HEK293 (cell line): Measurements from ENCODE around the gene SHANK2.

Source experiments
- CTCF ChIA-PET: fragments of 350-600 bp; formaldehyde crosslinking; extraction: SDS; loops from one replicate; lab custom pipeline; 2021; ENCODE audit warnings: antibody characterized with exemption; lab: Yijun Ruan, JAX
- POLR2A ChIA-PET: fragments of 300-600 bp; formaldehyde crosslinking; extraction: SDS; loops from one replicate; lab custom pipeline; 2020; ENCODE audit warnings: antibody characterized with exemption, inconsistent platforms; lab: Yijun Ruan, JAX
- H3K27ac ChIP-seq: fragments of 200-500 bp; sonication (Bioruptor generic); 2 replicates; pipeline ENCODE4 v1.5.1; 2014; ENCODE audit warnings: low read depth, low read length, control low read depth, inconsistent platforms; ENCODE audit errors: extremely low read depth
- H3K36me3 ChIP-seq, 2 experiments: fragments of 200-500 bp in 1 of 2; sonication (Bioruptor generic) in 1 of 2; 1 replicate in 1 of 2; 2 replicates in 1 of 2; pipeline ENCODE4 v1.5.1; 2014 to 2017; ENCODE audit warnings: inconsistent platforms in 2 of 2, low read length in 2 of 2; ENCODE audit not compliant: control insufficient read depth in 2 of 2, insufficient read depth in 1 of 2
- H3K4me1 ChIP-seq: fragments of 200-500 bp; sonication (Bioruptor generic); 2 replicates; pipeline ENCODE4 v1.5.1; 2014; ENCODE audit warnings: mild to moderate bottlenecking, low read length, inconsistent platforms; ENCODE audit not compliant: control insufficient read depth, insufficient read depth
- H3K4me3 ChIP-seq: 2 replicates; pipeline ENCODE4 v1.5.1; 2011; ENCODE audit warnings: low read depth, mild to moderate bottlenecking, control low read depth, low read length, moderate library complexity
- H3K9me3 ChIP-seq: fragments of 200-500 bp; sonication (Bioruptor generic); 2 replicates; pipeline ENCODE4 v1.5.1; 2014; ENCODE audit warnings: low read depth, low read length, inconsistent platforms; ENCODE audit not compliant: control insufficient read depth, insufficient read depth
- FEZF1 ChIP-seq: fragments of 450-650 bp; formaldehyde crosslinking; IDR thresholded peaks from 2 replicates; pipeline ENCODE4 v1.5.1; 2016; ENCODE audit warnings: missing biosample characterization, missing genetic modification characterization
- GLIS1 ChIP-seq: fragments of 450-650 bp; formaldehyde crosslinking; IDR thresholded peaks from 2 replicates; pipeline ENCODE4 v1.5.1; 2016; ENCODE audit warnings: missing biosample characterization, missing genetic modification characterization
- KLF7 ChIP-seq: fragments of 450-650 bp; formaldehyde crosslinking; IDR thresholded peaks from 2 replicates; pipeline ENCODE4 v1.5.1; 2016; ENCODE audit warnings: missing biosample characterization, missing genetic modification characterization, borderline replicate concordance
- OVOL3 ChIP-seq: fragments of 450-650 bp; formaldehyde crosslinking; IDR thresholded peaks from 2 replicates; pipeline ENCODE4 v1.5.1; 2016; ENCODE audit warnings: missing biosample characterization, missing genetic modification characterization
- SALL2 ChIP-seq: fragments of 450-650 bp; formaldehyde crosslinking; IDR thresholded peaks from 2 replicates; pipeline ENCODE4 v1.5.0; 2017; ENCODE audit warnings: missing biosample characterization, mild to moderate bottlenecking, missing genetic modification characterization, borderline replicate concordance
- SP2 ChIP-seq: fragments of 450-650 bp; formaldehyde crosslinking; IDR thresholded peaks from 2 replicates; pipeline ENCODE4 v1.5.1; 2016; ENCODE audit warnings: missing biosample characterization, missing genetic modification characterization
- SP3 ChIP-seq: fragments of 450-650 bp; formaldehyde crosslinking; IDR thresholded peaks from 2 replicates; pipeline ENCODE4 v1.5.1; 2016; ENCODE audit warnings: missing biosample characterization, missing genetic modification characterization
- YY2 ChIP-seq: fragments of 450-650 bp; formaldehyde crosslinking; IDR thresholded peaks from 2 replicates; pipeline ENCODE4 v1.5.1; 2016; ENCODE audit warnings: missing biosample characterization, missing genetic modification characterization
- ZBTB48 ChIP-seq: fragments of 450-650 bp; formaldehyde crosslinking; IDR thresholded peaks from 2 replicates; pipeline ENCODE4 v1.5.1; 2016; ENCODE audit warnings: missing biosample characterization, missing genetic modification characterization
- ZNF112 ChIP-seq: fragments of 450-650 bp; formaldehyde crosslinking; IDR thresholded peaks from 2 replicates; pipeline ENCODE4 v1.5.0; 2017; ENCODE audit warnings: missing biosample characterization, missing genetic modification characterization
- ZNF302 ChIP-seq: fragments of 450-650 bp; formaldehyde crosslinking; IDR thresholded peaks from 2 replicates; pipeline ENCODE4 v1.5.1; 2016; ENCODE audit warnings: missing biosample characterization, missing genetic modification characterization, low read depth
- ZNF394 ChIP-seq: fragments of 450-650 bp; formaldehyde crosslinking; IDR thresholded peaks from 2 replicates; pipeline ENCODE4 v1.5.1; 2016; ENCODE audit warnings: missing biosample characterization, missing genetic modification characterization, mild to moderate bottlenecking, moderate library complexity, borderline replicate concordance
- ZNF513 ChIP-seq: fragments of 450-650 bp; IDR thresholded peaks from 2 replicates; pipeline ENCODE4 v1.5.1; 2018; ENCODE audit warnings: missing biosample characterization, missing genetic modification characterization
- ZNF544 ChIP-seq: fragments of 450-650 bp; formaldehyde crosslinking; IDR thresholded peaks from 2 replicates; pipeline ENCODE4 v1.5.0; 2017; ENCODE audit warnings: missing biosample characterization, missing genetic modification characterization
- ZNF596 ChIP-seq: fragments of 450-650 bp; IDR thresholded peaks from 2 replicates; pipeline ENCODE4 v1.5.0; 2018; ENCODE audit warnings: missing biosample characterization, mild to moderate bottlenecking, missing genetic modification characterization, moderate library complexity
- ZNF610 ChIP-seq: fragments of 450-650 bp; formaldehyde crosslinking; IDR thresholded peaks from 2 replicates; pipeline ENCODE4 v1.5.1; 2016; ENCODE audit warnings: missing biosample characterization, missing genetic modification characterization, borderline replicate concordance
- ZNF623 ChIP-seq: fragments of 450-650 bp; formaldehyde crosslinking; IDR thresholded peaks from 2 replicates; pipeline ENCODE4 v1.5.1; 2016; ENCODE audit warnings: missing biosample characterization, missing genetic modification characterization
- ZNF624 ChIP-seq: fragments of 450-650 bp; formaldehyde crosslinking; IDR thresholded peaks from 2 replicates; pipeline ENCODE4 v1.5.1; 2017; ENCODE audit warnings: missing biosample characterization, missing genetic modification characterization
- ZNF791 ChIP-seq: fragments of 450-650 bp; formaldehyde crosslinking; IDR thresholded peaks from 2 replicates; pipeline ENCODE4 v1.5.1; 2016; ENCODE audit warnings: missing biosample characterization, missing genetic modification characterization
- TF ChIP-seq, protein P1 (sequence below): fragments of 450-650 bp; formaldehyde crosslinking; IDR thresholded peaks from 2 replicates; pipeline ENCODE4 v1.5.1; 2016; ENCODE audit warnings: missing biosample characterization, missing genetic modification characterization

The SHANK2 gene

DNA sequence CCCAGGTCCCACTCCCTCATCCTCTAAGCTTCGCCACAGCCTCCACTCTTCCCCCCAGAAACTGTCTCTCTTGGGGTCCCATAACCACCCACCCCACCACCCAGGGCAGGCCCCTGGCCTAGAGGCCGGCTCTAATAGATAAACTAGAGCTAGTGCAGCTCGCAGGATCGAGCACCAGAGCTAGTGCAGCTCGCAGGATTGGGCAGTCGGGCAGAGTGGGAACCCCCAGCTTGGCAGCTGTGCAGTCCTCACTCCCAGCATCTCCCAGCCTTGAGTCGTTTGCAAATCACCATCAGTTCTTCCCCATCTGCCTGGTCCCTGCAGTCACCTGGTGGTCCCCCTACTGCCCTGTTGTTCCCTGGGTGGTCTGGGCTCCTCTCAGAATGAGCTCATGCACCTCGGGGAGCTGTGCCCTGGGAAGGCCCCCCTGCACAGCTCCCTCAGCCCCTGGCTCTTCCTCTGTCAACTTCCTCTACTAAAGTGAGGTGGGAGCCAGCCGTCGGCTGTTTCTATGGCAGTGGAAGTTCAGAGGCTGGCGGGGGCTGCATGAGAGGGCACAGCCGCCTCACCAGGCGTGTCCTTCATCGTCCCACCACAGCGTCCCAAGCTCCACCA, 15.5 kb upstream of the SHANK2 start:
- no peaks in the 10 kb centered on the region for H3K36me3 ChIP-seq
- H3K4me1 ChIP-seq = no peaks in the 10 kb centered on the region
- no peaks in the 10 kb centered on the region for H3K9me3 ChIP-seq
- POLR2A ChIA-PET = no interaction called here
- no peak for TF ChIP-seq ZNF623 (tag by site-specific recombination)
- peak; percentile 80 for TF ChIP-seq GLIS1 (tag by site-specific recombination)
- TF ChIP-seq, all 188 proteins: peak for 1
- H3K27ac ChIP-seq = no peak overlapping the region
- no peak overlapping the region for H3K4me3 ChIP-seq
- CTCF ChIA-PET = interaction anchor here (0.5 kb wide), 1 partner anchor 179 kb away, joined by 3 read pairs; no protein-coding TSS in a partner anchor

DNA sequence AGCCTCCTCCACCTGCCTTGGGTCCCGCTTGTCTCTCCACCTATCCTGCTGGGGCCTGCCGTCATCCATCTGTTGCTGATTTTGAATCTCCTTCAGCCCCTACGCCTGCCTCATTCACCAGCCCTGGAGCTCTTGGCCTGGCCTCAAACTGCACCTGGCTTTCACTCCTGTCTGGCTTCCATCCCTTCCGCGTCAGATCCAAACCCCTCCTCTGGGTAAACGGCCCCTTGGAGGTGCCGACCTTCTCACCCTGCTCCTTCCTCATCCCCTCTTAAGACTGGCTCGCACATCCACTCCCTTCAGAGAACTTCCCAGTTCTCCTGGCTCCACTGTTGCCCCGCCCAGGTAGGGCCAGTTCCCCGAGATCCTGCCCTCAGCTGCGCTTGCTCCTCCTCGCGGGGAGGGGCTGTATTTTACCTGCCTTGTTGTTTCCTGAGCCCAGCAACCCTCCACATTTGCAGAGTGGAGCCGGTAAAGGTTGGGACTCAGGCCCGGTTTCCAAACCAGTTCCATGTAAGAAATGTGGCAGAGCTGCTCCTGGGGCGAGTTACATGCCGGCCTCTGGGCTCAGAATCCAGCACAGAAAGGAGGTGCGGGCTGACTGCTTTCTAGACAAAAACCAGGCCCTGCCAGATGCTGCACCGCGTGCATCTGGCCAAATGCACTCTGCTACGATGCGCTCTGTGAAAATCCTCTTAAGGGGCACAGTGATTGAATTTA, 13.9 kb upstream of the SHANK2 start:
- no peaks in the 10 kb centered on the region for H3K4me1 ChIP-seq
- POLR2A ChIA-PET = no interaction called here
- no peaks in the 10 kb centered on the region for H3K9me3 ChIP-seq
- no peak overlapping the region for H3K4me3 ChIP-seq
- no peaks in the 10 kb centered on the region for H3K36me3 ChIP-seq
- CTCF ChIA-PET = no interaction called here
- TF ChIP-seq, protein P1, sequence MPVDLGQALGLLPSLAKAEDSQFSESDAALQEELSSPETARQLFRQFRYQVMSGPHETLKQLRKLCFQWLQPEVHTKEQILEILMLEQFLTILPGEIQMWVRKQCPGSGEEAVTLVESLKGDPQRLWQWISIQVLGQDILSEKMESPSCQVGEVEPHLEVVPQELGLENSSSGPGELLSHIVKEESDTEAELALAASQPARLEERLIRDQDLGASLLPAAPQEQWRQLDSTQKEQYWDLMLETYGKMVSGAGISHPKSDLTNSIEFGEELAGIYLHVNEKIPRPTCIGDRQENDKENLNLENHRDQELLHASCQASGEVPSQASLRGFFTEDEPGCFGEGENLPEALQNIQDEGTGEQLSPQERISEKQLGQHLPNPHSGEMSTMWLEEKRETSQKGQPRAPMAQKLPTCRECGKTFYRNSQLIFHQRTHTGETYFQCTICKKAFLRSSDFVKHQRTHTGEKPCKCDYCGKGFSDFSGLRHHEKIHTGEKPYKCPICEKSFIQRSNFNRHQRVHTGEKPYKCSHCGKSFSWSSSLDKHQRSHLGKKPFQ (tag by site-specific recombination) = no peak
- TF ChIP-seq ZNF623 (tag by site-specific recombination) (no peak), ZNF513 (tag by site-specific recombination) (no peak), ZBTB48 (tag by site-specific recombination) (no peak), ZNF624 (tag by site-specific recombination) (no peak), ZNF596 (tag by site-specific recombination) (no peak), ZNF112 (no peak), ZNF791 (tag by site-specific recombination) (no peak), SALL2 (tag by site-specific recombination) (no peak), OVOL3 (tag by site-specific recombination) (no peak), ZNF394 (tag by site-specific recombination) (no peak), YY2 (tag by site-specific recombination) (no peak), ZNF544 (tag by site-specific recombination) (no peak), FEZF1 (tag by site-specific recombination) (no peak), ZNF610 (no peak), GLIS1 (tag by site-specific recombination) (no peak), SP3 (tag by site-specific recombination) (no peak), KLF7 (no peak), SP2 (no peak), ZNF302 (tag by site-specific recombination) (no peak)
- H3K27ac ChIP-seq = no peak overlapping the region
